Mesothelial cell of epicardium (in vitro differentiated cells): ENCODE results near the gene PRR7. TPM values are rescaled to one million over a fixed set of nuclear protein-coding genes. Genes with fewer than 3 reads are reported as not detected.

Experiments used
- DNase-seq, 2 experiments: peaks; one replicate each; pipeline ENCODE4 v3.0.0; 2021; ENCODE audit warnings: low spot score in 2 of 2; ENCODE audit not compliant: unreplicated experiment in 2 of 2
- H3K27ac Mint-ChIP-seq: 2 replicates; pipeline ENCODE4 v1.8.0; 2021; ENCODE audit warnings: mixed read lengths
- H3K27me3 Mint-ChIP-seq: 2 replicates; pipeline ENCODE4 v1.8.0; 2021; ENCODE audit warnings: low read depth, mixed read lengths
- H3K36me3 Mint-ChIP-seq: 2 replicates; pipeline ENCODE4 v1.8.0; 2021; ENCODE audit warnings: mixed read lengths
- H3K4me1 Mint-ChIP-seq: 2 replicates; pipeline ENCODE4 v1.8.0; 2021; ENCODE audit warnings: mixed read lengths
- H3K4me3 Mint-ChIP-seq: 2 replicates; pipeline ENCODE4 v1.8.0; 2021; ENCODE audit warnings: mild to moderate bottlenecking, moderate library complexity, mixed read lengths
- H3K9me3 Mint-ChIP-seq: 2 replicates; pipeline ENCODE4 v1.8.0; 2021; ENCODE audit warnings: mixed read lengths
- CTCF ChIP-seq: fragments of 200-600 bp; sonication (generic); IDR thresholded peaks from one replicate; pipeline ENCODE4 v1.5.0; 2021; ENCODE audit warnings: antibody characterized with exemption; ENCODE audit not compliant: unreplicated experiment
- total RNA-seq: library from RNA; stranded (reverse); gene quantifications from 3 replicates; pipeline ENCODE4 v1.2.1, GENCODE V29; 2021

Gene PRR7
- total RNA-seq, 1 donor from 2014 or later: 5.9 TPM

DNA sequence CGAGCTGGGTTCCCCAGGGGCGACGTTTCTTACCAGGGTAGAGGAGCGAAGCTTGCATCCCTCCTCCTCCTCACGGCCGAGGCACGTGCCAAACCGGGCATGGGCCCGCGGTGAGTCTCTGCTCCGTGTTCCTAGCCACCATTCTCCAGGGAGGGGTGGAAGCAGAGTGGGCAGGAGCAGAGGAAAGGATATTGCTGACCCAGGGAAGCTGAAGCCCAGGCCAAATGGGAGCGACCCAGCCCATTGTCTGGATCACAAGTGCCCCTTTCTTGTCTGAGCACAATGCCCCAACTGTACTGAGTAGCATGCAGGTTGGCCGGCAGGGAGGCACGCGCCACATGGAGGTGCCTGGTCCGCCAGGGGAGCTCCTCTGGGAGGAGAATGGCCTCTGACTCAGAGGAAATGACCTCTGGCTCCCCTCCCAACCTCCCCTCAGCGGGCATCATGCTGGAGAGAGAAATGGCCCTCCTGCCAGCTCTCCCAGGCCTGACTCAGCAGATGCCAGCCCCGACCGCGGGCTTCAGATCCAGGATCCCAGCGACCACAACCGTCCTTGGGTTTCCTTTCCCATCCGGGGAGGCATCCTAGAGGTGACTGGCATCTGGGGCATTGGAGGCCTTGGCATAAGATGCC is 1.1 kb downstream of the PRR7 start:
- no peak for DNase-seq
- H3K27ac Mint-ChIP-seq: no peak overlapping the region
- peaks cover 30% of the 10 kb centered on the region for H3K27me3 Mint-ChIP-seq

GRCh38 chr5:177448244-177448950 is 1.8 kb downstream of the PRR7 start:
- Mint-ChIP-seq H3K36me3 (no peaks in the 10 kb centered on the region), H3K4me1 (peaks cover 25% of the 10 kb centered on the region), H3K27ac (no peak overlapping the region), H3K9me3 (no peaks in the 10 kb centered on the region), H3K27me3 (peaks cover 30% of the 10 kb centered on the region), H3K4me3 (peak overlapping the region; percentile 58)
- DNase-seq: no peak
- no peak for TF ChIP-seq CTCF

More for the DNA sequence above, 1.1 kb downstream of the PRR7 start:
- Mint-ChIP-seq H3K4me1 (peaks cover 23% of the 10 kb centered on the region), H3K36me3 (no peaks in the 10 kb centered on the region), H3K4me3 (peak overlapping the region; percentile 58), H3K9me3 (no peaks in the 10 kb centered on the region)
- no peak for TF ChIP-seq CTCF

GRCh38 chr5:177449140-177450061 is 2.8 kb downstream of the PRR7 start:
- TF ChIP-seq CTCF: no peak
- no peaks in the 10 kb centered on the region for H3K36me3 Mint-ChIP-seq
- peaks cover 28% of the 10 kb centered on the region for H3K4me1 Mint-ChIP-seq
- no peak overlapping the region for H3K4me3 Mint-ChIP-seq
- no peaks in the 10 kb centered on the region for H3K9me3 Mint-ChIP-seq
- H3K27ac Mint-ChIP-seq: no peak overlapping the region
- peaks cover 31% of the 10 kb centered on the region for H3K27me3 Mint-ChIP-seq
- no peak for DNase-seq

- H3K27me3 Mint-ChIP-seq: peaks cover 19% of the 10 kb centered on the region
- no peaks in the 10 kb centered on the region for H3K36me3 Mint-ChIP-seq
- no peaks in the 10 kb centered on the region for H3K9me3 Mint-ChIP-seq
- H3K4me1 Mint-ChIP-seq: peaks cover 18% of the 10 kb centered on the region
- H3K4me3 Mint-ChIP-seq: no peak overlapping the region
- no peak for TF ChIP-seq CTCF
- no peak overlapping the region for H3K27ac Mint-ChIP-seq
- DNase-seq: no peak
Measured at GRCh38 chr5:177450667-177451424, 4.2 kb downstream of the PRR7 start.
